NCI-H187 treated with DMSO at 0.1 percent for 48 hours (cell line): ENCODE results near the gene ACTR3C.

Experiments used
- DNase-seq: peaks from one replicate; lab custom pipeline; 2025; lab: John Stamatoyannopoulos, UW

ACTR3C gene

DNA sequence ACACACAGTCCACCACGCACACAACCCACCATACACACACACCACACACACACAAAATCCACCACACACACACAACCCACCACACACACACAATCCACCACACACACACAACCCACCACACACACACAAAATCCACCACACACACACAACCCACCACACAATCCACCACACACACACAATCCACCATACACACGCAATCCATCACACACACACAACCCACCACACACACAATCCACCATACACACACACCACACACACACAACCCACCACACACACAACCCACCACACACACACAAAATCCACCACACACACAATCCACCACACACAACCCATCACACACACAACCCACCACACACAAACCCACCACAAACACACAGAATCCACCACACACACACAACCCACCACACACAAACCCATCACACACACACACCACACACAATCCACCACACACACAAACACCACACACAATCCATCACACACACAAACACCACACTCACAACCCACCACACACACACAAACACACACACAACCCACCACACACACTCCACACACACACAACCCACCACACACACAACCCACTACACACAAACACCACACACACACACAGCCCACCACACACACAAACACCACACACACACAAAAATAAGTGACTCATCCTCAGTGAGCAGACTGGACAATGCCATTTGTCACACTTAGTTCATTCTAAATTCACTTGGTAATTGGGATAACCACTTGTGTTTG is 36.4 kb upstream of the ACTR3C start:
- DNase-seq = no peak

DNA sequence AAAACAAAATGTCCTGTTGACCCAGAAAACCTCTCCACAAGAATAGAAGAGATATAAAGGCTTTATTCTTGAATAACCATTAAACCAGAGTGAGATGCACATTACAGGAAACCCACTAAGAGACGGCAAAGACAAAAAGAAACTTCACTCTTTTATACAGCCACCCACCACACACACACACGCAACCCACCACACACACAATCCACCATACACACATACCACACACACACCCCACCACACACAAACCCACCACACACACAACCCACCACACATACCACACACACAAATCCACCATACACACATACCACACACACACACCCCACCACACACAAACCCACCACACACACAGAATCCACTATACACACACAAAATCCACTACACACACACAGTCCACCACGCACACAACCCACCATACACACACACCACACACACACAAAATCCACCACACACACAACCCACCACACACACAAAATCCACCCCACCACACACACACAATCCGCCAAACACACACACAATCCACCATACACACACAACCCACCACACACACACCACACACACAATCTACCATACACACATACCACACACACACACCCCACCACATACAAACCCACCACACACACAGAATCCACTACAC is 35.8 kb upstream of the ACTR3C start:
- DNase-seq = no peak

DNA sequence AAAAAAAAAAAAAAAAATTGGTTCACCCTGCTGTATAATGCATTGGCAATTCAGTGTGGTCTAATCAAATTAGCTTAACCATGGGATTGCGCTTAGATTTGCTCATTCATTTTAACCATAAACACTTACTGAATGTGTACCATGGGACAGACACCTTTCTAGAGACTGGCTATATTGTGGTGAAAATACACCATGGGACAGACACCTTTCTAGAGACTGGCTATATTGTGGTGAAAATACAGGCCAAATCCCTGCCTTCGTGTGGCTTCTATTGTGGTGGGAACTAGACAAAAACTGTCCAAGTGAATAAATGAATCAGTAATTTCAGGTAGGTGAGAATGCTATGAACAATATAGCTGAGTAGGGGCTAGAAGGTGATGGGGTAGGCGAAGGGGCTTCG is 35.1 kb upstream of the ACTR3C start:
- no peak for DNase-seq

DNA sequence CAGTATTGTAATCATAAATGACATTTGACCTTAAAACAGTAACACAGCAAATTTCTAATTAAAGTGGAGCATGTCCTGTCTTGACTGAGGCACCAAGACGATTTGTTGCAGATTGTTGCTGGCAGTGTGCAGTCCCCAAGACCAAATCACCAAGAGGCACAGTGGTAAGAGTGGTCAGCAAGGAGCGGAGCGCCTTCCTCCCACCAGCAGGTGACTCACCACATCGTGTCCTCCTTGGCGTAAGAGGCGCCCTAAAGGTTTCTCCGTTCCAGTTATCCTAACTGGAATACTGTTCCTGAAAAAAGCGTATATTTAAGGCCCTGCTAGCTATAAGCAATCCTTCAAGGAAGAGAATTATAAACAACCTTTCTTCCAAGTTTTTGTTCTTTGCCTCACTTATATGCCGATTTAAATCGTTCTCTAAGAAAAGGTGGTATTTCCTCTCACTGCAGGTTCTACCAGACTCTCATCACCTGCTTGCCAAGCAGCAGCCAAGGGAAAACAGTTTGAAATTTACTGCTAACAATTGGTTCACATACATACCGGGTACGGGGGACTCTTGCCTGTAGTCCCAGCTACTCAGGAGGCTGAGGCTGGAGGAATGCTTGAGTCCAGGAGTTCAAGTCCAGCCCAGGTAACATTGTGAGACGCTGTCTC is 34.6 kb upstream of the ACTR3C start:
- no peak for DNase-seq

DNA sequence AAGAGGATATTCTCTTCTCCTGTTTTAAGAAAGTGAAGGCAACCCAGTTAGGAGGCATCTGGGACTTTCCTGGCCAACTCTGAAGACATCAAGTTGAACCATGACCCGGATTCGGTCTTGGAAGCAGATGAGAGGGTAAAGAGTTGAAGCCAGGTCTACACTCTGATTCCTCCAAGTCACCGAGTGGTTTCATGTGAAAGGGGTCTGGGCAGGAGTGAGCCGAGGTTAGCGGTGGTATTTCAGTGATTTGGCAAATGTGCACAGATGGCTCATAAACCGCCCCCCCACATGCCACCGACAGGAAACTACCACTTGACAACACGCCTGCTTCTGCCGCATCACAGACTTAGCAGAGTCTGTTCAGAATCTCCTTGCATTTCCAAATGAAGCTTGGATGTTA is 33.9 kb upstream of the ACTR3C start:
- DNase-seq = no peak

DNA sequence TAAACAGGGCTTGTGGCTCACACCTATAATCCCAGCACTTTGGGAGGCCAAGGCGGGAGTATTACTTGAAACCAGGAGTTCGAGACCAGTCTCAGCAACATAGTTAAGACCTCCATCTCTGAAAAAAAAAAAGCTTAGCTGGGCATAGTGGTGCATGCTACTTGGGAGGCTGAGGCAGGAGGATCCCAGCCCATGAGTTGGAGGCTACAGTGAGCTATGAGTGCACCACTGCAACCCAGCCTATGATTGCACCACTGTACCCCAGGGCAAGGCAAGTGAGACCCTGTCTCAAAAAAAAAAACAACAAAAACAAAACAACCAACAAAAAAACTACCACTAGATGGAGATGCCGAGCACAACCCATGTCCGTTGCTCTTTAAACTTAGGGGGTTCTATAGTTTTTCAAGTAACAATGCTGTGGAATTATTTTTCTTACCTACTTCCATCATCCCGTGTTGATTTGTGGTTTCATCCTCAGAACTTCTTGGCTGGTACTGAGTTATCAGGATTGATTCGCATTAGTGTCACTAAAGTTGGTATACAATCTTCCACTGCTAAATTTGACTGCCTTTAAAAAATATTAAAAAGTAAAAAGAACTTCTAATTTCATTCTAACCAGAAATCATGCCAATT is 33.0 kb upstream of the ACTR3C start:
- no peak for DNase-seq

DNA sequence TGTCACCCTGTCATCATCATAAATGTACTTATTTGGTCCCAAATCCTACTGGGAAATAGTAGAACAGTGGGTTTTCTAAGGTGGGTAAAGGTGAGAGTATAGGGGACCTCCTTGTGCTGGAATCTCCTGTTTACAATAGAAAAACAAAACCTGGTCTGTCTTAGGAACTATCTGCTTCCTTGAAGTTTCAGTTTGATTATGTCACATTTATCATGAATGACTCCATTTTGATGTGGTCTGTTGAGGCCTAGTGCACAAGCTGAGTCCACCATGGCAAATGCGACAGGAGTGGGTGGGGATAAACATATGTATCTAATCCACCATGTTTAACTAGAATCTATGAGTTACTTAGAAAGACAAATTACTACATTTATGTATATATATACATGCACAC is 32.3 kb upstream of the ACTR3C start:
- no peak for DNase-seq

DNA sequence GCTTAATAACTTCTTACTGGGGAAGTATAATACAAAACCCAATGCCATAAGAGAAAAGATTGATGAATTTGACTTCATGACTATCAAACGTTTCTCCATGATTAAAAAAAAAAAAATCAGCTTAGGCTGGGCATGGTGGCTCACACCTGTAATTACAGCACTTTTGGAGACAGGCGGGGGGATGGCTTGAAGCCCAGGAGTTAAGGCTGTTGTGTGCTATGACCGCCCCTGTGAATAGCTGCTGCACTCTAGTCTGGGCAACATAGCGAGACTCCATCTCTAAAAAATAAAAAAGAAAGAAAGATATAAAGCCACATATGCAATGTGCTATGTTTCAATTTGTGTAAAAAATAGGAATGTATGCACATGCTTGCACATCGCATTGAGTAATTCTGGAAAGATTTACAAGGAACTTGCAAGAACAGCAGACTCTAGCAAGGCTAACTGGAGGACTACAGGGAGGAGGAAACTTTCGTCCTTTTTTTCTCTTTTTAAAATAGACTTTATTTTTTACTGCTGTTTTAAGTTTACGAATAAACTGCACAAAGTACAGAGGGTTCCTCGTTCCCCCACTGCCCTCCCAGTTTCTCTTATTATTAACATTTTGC is 28.3 kb upstream of the ACTR3C start:
- DNase-seq = no peak

DNA sequence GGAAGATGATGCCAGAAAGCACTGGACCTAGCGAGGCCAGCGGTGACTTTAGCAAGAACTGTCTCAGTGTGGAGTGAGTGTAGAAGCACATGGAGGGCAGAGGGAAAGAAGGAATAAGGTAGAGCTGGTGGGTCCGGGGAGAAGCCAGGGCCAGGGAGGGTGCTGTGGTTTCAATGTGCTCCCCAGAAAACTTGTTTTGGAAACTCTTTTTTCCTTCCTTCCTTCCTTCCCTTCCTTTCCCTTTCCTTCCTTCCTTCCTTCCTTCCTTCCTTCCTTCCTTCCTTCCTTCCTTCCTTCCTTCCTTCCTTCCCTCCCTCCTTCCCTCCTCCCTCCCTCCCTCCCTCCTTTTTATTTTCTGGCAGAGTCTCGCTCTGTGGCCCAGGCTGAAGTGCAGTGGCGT is 23.6 kb upstream of the ACTR3C start:
- no peak for DNase-seq

DNA sequence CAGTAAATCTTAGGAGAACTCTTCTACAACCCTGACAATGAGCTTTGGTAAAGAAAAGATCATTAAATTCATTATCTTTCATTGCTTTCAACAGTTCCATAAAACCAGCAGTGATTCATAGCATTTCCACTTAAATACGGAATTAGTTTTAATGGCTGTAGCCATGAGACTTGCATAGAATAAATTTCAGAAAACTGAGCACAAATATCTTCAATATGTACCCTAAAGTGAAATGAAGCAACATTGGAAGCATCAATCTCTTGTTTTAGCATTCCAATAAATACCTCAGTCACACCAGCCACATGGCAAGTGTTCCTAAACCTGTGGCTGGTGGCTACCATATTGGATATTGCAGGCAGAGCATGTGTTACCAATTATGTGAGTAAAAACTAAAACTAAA is 21.7 kb upstream of the ACTR3C start:
- DNase-seq = no peak

DNA sequence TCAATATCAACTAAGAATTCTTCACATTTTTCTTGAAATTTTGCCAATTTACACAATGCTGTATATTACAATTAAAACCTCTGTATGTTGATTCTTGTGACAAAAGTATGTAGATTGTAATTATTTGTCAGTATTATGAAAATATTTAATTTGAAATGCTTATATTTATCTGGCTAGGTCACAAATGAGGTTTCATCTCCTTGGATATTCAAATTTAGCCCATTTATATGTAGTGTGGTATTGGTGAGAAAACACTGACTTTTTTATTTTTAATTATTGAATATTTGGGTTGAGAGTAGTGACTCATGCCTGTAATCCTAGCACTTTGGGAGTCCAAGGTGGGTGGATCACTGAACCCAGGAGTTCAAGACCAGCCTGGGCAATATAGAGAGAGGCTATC is 21.0 kb upstream of the ACTR3C start:
- DNase-seq = no peak

DNA sequence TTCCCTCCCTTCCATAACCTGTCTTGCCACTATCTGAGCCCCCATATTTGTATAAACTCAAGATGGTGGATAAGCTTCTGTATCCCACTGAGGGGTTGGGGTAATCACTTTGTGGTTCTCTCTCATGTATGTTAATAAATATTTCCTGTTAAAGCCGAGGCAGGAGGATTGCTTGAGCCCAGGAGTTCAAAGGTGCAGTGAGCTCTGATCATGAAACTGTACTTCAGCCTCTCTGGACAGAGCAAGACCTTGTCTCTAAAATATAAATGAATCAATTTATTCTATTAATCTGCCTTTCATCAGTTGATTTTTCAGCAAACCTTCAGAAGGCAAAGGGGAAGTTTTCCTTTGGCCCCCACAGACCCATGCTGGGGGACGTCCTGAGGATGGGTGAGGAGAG is 19.9 kb upstream of the ACTR3C start:
- no peak for DNase-seq

DNA sequence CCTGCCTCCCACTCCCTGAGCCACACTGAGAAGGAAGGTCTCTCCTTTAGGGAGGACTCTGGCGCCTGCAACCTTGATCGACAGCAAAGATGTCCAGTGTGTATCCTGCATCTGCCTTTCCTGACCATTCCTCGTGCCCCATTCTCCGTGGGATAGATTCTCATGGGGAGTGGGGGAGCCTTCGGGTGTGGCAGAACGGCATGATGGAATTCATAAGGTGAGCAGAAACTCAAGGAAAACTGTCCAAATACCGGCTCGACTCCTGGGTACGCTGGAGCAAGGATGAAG is 18.7 kb upstream of the ACTR3C start:
- DNase-seq = no peak

DNA sequence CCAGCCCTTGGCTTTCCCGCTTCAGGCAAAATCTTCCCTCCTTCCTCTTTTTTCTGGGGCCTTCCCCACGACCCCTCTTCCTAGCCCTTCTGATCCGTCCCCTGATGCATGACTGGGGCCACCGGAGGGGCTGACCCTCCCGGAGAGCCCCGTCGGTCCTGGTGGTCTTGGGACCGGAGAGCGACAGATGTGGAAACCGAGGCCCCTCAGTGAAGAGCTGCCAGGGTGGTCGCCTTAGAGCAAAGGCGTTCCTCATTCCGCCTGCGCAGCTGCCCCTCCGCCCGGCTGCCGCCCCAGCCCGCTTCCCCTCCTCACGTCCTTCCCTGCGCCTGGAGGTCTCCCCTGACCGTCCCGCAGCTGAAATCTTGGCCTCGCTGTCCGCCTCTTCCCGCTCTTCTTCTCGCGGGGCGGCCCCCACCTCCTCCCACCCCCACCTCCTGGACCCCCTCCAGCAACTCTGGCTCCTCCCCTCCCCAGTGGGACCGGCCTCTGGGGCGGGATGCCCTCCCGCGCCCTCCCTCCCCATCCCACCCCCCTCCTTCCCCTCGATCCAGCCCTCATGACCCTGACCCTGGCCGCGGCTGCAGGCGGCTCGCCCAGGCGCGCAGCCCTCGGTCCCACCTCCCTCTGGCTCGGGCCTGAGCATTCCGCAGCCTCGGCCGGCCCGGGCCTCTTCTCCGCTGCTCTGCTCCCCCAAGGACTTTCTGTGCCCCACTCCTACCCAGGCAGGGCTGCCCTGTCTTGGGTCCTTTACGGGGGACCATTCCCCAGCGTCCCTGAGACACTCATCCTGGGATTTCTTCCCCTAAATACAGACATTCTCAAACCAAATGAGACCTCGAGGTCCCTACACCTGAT is 18.1 kb upstream of the ACTR3C start, which contains the start of gene RARRES2:
Gene RARRES2 (minus strand): TSS at position 367 of the 858 bp plus-strand sequence. CDS start 1,020 bp downstream, outside the sequence.
- DNase-seq = no peak

DNA sequence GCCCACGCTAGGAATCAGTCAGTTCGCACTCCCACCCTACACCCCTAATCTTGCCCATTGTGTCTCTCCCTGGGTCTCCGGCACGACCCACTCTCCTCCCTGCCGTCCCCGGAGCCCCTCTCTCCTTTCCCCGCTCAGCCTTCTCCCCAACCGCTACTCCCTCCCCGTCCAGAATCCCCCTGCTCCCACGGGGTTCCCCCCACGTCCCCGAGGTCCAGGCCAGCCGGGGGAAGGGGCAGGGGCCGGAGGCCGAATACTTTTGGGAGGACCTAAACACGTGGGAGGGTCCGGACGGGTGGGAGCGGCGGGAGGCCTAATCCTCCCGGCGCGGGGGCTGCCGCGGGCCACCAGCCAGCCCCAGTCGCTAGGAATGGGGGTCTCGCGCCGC is 17.5 kb upstream of the ACTR3C start:
- no peak for DNase-seq

DNA sequence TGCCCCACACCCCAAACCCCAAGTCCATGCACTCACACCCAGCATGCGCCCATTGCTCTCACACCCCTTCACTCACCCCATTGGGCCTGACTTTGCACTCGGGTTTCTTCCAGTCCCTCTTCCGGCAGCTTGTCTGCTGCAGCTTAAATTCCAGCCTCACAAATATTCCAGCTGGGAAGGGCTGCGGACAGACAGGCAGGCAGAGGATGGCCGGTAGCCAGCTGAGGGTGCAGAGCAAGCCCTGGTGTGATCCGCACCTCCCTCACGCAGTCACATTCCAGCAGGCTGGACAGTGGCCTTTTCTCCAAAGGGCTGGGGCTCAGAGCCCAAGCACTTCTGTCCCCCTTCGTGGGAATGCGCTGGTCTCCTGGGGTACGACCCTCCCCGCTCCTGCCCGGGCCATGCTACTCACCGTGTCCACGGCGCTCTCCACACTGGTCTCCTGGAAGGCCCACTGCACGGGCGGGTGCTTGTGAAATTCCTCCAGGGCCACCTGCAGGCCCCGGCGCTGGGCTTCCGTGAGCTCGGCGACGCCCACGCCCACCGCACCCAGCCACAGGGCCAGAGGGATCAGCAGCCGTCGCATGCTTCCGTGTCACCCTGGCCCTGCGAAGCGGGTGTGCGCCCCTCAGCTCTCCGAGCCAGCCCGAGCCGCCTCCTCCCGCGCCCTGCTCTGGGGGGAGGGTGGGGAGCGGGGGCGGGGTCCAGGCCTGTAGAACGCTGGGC is 16.8 kb upstream of the ACTR3C start:
- no peak for DNase-seq

DNA sequence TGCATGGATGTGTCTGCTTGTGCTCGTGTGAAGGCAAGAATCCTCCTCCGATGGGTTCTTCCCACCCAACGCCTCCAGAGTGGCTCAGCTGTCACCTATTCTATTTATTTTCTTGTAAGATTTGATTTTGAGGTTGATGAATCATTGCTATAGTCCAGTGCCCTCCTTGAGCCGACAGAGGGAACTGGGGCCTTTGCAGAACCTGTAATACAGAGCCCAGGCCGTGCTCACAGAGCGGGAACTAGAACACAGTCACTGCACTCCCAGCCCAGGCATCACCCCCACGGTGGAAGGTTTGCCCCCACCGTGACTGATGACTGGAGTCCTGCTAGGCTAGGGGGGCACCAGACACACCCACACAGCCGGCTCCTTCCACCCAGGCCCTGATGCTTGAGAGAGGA is 16.1 kb upstream of the ACTR3C start:
- no peak for DNase-seq

DNA sequence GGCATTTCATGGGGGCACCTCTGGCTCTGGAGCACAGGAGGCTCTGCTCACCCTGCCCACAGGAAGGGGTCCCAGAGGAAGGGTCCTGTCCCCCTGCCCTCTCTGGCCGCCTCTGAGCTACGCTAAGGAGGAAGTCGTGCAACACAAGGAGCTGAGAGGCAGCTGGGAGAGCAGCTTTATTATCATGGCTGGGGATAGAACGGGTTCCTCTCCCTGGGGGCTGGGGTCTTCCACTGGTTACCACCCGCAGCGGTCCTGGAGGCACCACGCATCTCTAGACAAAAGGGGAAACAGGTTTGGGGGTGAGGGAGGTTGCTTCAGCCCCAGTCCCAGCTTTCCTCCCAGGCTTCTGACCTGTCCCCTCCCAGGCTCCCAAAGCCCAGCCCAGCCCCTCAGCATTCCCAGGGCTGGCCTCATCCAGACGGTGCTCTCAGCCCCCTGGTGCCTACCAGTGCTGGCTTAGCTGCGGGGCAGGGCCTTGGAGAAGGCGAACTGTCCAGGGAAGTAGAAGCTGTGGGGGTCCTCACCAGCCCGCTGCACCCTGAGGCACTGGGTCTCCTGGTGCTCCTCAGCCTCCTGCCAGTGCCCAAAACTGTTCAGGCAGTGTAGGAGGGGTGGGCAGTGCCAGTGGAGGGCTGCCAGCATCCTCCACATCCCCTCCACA is 15.0 kb upstream of the ACTR3C start:
- no peak for DNase-seq

DNA sequence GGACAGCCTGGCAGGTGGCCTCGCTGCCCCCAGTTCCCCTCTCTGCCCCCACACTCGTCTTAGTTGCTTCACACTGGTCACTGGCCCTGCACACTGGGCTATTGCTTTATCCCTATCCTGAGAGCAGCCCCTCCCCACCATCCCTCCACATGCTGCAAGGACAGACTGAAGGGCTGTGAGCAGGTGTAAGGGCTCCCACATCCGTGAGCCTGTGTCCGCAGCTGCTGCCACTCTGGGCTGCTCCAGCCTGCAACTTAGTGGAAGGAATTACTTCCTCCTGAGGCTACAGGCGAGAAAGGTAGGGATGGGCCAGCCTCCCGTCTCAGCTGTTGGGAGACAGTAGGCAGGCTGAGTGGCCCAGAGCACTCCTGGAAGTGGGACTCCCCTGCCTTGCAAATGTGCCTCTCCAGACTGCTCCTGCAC is 14.3 kb upstream of the ACTR3C start:
- DNase-seq = no peak

DNA sequence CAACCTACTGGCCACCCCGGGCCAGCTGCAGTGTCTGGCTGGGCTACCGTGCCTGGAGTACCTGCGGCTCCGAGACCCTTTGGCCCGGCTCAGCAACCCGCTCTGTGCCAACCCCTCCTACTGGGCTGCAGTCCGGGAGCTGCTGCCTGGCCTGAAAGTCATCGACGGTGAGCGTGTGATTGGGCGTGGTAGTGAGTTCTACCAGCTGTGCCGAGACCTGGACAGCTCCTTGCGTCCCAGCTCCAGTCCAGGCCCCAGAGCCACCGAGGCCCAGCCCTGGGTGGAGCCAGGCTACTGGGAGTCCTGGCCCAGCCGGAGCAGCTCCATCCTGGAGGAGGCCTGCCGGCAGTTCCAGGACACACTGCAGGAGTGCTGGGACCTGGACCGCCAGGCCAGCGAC is 13.8 kb upstream of the ACTR3C start:
- no peak for DNase-seq

DNA sequence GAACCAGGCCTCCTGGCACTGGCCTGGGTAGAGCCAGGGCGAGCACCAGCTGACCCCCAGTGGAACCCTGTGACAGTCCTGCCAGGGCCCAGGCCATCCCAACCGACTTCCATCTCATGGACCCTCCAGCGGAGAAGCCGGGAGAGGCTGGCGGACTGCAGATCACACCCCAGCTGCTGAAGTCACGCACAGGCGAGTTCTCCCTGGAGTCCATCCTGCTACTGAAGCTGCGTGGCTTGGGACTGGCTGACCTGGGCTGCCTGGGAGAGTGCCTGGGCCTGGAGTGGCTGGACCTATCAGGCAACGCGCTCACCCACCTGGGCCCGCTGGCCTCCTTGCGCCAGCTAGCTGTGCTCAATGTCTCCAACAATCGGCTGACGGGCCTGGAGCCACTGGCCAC is 13.4 kb upstream of the ACTR3C start:
- no peak for DNase-seq
